GM12878 (cell line): ENCODE measurements around the gene HCFC1R1. TPM values are rescaled to one million over a fixed set of nuclear protein-coding genes. Genes with fewer than 3 reads are reported as not detected.

Source experiments
- ATAC-seq: fragments of 200-7000 bp; cut with Tn5 transposase; 3 replicates; pipeline ENCODE4 v1.9.1; 2020; ENCODE audit warnings: mild to moderate bottlenecking, moderate library complexity
- BruUV-seq: library from RNA; stranded (reverse); fragments of 400-500 nt; replicated peaks from 2 replicates; lab custom pipeline; 2021; lab: Mats Ljungman, UMichigan
- CTCF ChIA-PET: fragments of 300-600 bp; sonication (Branson Sonifier 250); formaldehyde crosslinking; extraction: SDS; loops from one replicate; lab custom pipeline; 2021; ENCODE audit warnings: inconsistent platforms; lab: Yijun Ruan, JAX
- POLR2A ChIA-PET: fragments of 350-600 bp; formaldehyde crosslinking; extraction: SDS; loops from one replicate; lab custom pipeline; 2021; ENCODE audit warnings: inconsistent platforms; lab: Charles Lee
- RAD21 ChIA-PET: fragments of 300-600 bp; sonication (Branson Sonifier 250); formaldehyde crosslinking; loops from one replicate; lab custom pipeline; 2023; ENCODE audit warnings: antibody characterized with exemption; ENCODE audit not compliant: unreplicated experiment; lab: Charles Lee
- SMC1A ChIA-PET: fragments of 300-600 bp; sonication (Branson Sonifier 250); formaldehyde crosslinking; loops from one replicate; lab custom pipeline; 2023; ENCODE audit not compliant: unreplicated experiment, uncharacterized antibody; lab: Charles Lee
- DNase-seq: peaks from one replicate; pipeline ENCODE4 v3.0.0-alpha.2; 2011; ENCODE audit warnings: low read depth, low spot score
- FAIRE-seq: peaks from 3 replicates; lab custom pipeline; 2011; peaks lifted over from hg19 to GRCh38; lab: Jason Lieb, UNC
- H2AFZ ChIP-seq: 2 replicates; pipeline ENCODE4 v1.6.0; 2011; ENCODE audit warnings: low read depth, low read length, control low read depth; ENCODE audit not compliant: control insufficient read depth
- H3K27ac ChIP-seq: 2 replicates; pipeline ENCODE4 v1.5.1; 2011; ENCODE audit warnings: control low read depth; ENCODE audit not compliant: control insufficient read depth, insufficient read depth
- H3K27me3 ChIP-seq, 2 experiments: replicated peaks in 1 of 2; 2 replicates each; pipeline versions ENCODE4 v1.6.0 to v1.6.1; 2011; ENCODE audit warnings: low read length in 1 of 2; ENCODE audit not compliant: control insufficient read depth in 2 of 2, insufficient read depth in 2 of 2
- H3K36me3 ChIP-seq, 2 experiments: 2 replicates each; pipeline ENCODE4 v1.5.1; 2011; ENCODE audit warnings: low read length in 1 of 2; ENCODE audit not compliant: control insufficient read depth in 2 of 2, insufficient read depth in 2 of 2
- H3K4me1 ChIP-seq: 2 replicates; pipeline ENCODE4 v1.6.1; 2011; ENCODE audit warnings: mild to moderate bottlenecking, low read length, moderate library complexity, mixed read lengths; ENCODE audit not compliant: control insufficient read depth, insufficient read depth
- H3K4me2 ChIP-seq: 2 replicates; pipeline ENCODE4 v1.6.0; 2011; ENCODE audit warnings: control low read depth; ENCODE audit not compliant: control insufficient read depth, insufficient read depth
- H3K4me3 ChIP-seq: fragments of 200-600 bp; sonication (generic); 2 replicates; pipeline ENCODE4 v1.5.1; 2016
- H3K79me2 ChIP-seq: 2 replicates; pipeline ENCODE4 v1.6.0; 2011; ENCODE audit warnings: low read length; ENCODE audit not compliant: control insufficient read depth, insufficient read depth
- H3K9ac ChIP-seq: 2 replicates; pipeline ENCODE4 v1.8.0; 2011; ENCODE audit warnings: low read length, control low read depth, mixed read lengths; ENCODE audit not compliant: control insufficient read depth, insufficient read depth
- H3K9me3 ChIP-seq: replicated peaks from 3 replicates; pipeline ENCODE4 v1.5.1; 2011; ENCODE audit warnings: mild to moderate bottlenecking, low read length; ENCODE audit not compliant: control insufficient read depth, insufficient read depth
- H4K20me1 ChIP-seq: 2 replicates; pipeline ENCODE4 v1.6.0; 2011; ENCODE audit not compliant: control insufficient read depth, insufficient read depth
- CBFB ChIP-seq: IDR thresholded peaks from 2 replicates; pipeline ENCODE4 v1.6.1; 2016; ENCODE audit warnings: antibody characterized with exemption, low read depth
- IKZF2 ChIP-seq, 2 experiments: fragments of 450-650 bp; IDR thresholded peaks; 2 replicates each; pipeline ENCODE4 v1.6.1; 2017; ENCODE audit warnings: mild to moderate bottlenecking in 2 of 2, moderate library complexity in 2 of 2
- NBN ChIP-seq: fragments of 450-650 bp; IDR thresholded peaks from 2 replicates; pipeline ENCODE4 v1.6.1; 2016
- NFYA ChIP-seq: IDR thresholded peaks from 2 replicates; pipeline ENCODE4 v1.6.1; 2011; ENCODE audit warnings: low read depth, mild to moderate bottlenecking, low read length, improper control_type of control experiment, borderline replicate concordance
- WGBS: methylation state at CpG from one replicate; pipeline ENCODE4 v1.1.6; 2016; ENCODE audit warnings: low lambda C conversion rate; ENCODE audit not compliant: insufficient replicate concordance, insufficient coverage; ENCODE audit errors: missing lambda C conversion rate; 5-methylcytosine and 5-hydroxymethylcytosine counted together
- in situ Hi-C: fragments of 300-500 bp; cut with MboI; formaldehyde crosslinking; loops from 9 replicates; pipeline ENCODE4 v1.14.3; 2018; ENCODE audit warnings: mixed read lengths
- intact Hi-C: fragments of 100-400 bp; cut with micrococcal nuclease; formaldehyde crosslinking; loops from one replicate; pipeline ENCODE4 v1.14.2; 2022; ENCODE audit not compliant: unreplicated experiment
- polyA plus RNA-seq, 11 experiments: library from polyadenylated mRNA; depleted of rRNA in 4 of 11; unstranded in 6 of 11; stranded (reverse) in 5 of 11; fragments of >200 nt; fragmentation: Nextera tagmentation in 4 of 11; fragmentation: Illumina TruSeq in 1 of 11; extraction: Ambion mirVana in 4 of 11; extraction: Trizol in 1 of 11; gene quantifications; 1 replicate in 1 of 11; 2 replicates in 10 of 11; pipeline versions ENCODE4 v1.2.1 to v1.2.3, GENCODE V29; 2011 to 2016; ENCODE audit warnings: inconsistent platforms in 2 of 11, missing spikeins in 2 of 11, low read depth in 1 of 11
- total RNA-seq, 4 experiments: library from RNA; depleted of rRNA in 3 of 4; stranded (reverse); fragments of >200 nt in 3 of 4; fragmentation: Illumina TruSeq in 1 of 4; extraction: Trizol in 1 of 4; gene quantifications; 2 replicates each; pipeline versions ENCODE4 v1.2.1 to v1.2.3, GENCODE V29; 2013 to 2021
- TF ChIP-seq, protein P1 (sequence below): IDR thresholded peaks from 2 replicates; pipeline ENCODE4 v1.6.1; 2012; ENCODE audit warnings: improper control_type of control experiment, low read depth, low read length; ENCODE audit not compliant: insufficient replicate concordance
- TF ChIP-seq, protein P2 (sequence below): fragments of 450-650 bp; IDR thresholded peaks from 2 replicates; pipeline ENCODE4 v1.6.1; 2016; ENCODE audit warnings: mild to moderate bottlenecking, moderate library complexity, borderline replicate concordance
- TF ChIP-seq, protein P3 (sequence below): IDR thresholded peaks from 2 replicates; pipeline ENCODE4 v1.6.1; 2012; ENCODE audit warnings: low read length, inconsistent platforms

Gene HCFC1R1
- total and polyA plus RNA-seq, 10 of the 15 experiments (the other 5 are each of a cell fraction or from before 2014, with no cell fraction given) = 2.8 to 42.5 (median 20.4) TPM

DNA sequence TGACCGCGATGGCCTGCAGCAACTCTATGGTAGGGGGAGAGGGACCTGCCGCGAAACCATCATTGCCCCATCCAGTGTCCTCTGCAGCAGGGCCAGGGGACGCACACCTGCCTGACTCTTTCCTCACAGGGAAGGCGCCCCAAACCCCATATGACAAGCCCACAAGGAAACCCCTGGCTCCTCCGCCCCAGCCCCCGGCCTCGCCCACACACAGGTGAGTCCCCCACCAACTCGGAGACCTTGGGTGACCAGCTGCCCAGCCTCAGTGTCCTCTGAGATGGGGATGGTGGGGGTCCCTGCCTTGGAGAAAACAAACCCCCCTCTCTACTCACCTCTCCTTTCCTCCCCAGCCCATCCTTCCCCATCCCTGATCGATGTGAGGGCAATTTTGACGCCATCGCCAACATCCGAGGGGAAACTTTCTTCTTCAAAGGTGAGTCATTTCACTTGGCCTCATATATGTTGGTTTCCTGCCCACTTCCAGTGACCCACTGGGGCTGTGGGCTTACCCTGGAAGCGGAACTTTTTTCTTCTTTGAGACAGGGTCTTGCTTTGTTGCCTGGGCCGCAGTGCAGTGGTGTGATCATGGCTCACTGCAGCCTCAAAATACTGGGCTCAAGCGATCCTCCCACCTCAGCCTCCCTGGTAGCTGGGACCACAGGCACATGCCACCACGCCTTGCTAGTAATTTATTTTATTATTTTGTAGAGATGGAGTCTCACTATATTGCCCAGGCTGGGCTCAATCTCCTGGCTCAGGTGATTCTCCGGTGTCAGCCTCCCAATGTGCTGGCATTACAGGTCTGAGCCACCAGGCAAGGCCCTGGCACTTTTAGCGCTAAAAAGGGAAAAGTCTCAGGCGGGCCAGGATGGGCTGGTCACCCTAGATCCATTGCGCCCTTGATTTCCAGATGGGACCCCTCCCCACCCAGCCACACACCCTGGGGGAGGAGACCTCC, 33.7 kb upstream of the HCFC1R1 start (continued):
- TF ChIP-seq, protein P1, sequence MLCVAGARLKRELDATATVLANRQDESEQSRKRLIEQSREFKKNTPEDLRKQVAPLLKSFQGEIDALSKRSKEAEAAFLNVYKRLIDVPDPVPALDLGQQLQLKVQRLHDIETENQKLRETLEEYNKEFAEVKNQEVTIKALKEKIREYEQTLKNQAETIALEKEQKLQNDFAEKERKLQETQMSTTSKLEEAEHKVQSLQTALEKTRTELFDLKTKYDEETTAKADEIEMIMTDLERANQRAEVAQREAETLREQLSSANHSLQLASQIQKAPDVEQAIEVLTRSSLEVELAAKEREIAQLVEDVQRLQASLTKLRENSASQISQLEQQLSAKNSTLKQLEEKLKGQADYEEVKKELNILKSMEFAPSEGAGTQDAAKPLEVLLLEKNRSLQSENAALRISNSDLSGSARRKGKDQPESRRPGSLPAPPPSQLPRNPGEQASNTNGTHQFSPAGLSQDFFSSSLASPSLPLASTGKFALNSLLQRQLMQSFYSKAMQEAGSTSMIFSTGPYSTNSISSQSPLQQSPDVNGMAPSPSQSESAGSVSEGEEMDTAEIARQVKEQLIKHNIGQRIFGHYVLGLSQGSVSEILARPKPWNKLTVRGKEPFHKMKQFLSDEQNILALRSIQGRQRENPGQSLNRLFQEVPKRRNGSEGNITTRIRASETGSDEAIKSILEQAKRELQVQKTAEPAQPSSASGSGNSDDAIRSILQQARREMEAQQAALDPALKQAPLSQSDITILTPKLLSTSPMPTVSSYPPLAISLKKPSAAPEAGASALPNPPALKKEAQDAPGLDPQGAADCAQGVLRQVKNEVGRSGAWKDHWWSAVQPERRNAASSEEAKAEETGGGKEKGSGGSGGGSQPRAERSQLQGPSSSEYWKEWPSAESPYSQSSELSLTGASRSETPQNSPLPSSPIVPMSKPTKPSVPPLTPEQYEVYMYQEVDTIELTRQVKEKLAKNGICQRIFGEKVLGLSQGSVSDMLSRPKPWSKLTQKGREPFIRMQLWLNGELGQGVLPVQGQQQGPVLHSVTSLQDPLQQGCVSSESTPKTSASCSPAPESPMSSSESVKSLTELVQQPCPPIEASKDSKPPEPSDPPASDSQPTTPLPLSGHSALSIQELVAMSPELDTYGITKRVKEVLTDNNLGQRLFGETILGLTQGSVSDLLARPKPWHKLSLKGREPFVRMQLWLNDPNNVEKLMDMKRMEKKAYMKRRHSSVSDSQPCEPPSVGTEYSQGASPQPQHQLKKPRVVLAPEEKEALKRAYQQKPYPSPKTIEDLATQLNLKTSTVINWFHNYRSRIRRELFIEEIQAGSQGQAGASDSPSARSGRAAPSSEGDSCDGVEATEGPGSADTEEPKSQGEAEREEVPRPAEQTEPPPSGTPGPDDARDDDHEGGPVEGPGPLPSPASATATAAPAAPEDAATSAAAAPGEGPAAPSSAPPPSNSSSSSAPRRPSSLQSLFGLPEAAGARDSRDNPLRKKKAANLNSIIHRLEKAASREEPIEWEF = no peak
- TF ChIP-seq IKZF2 (IDR thresholded peaks at IDR 0.05) = no peak

DNA sequence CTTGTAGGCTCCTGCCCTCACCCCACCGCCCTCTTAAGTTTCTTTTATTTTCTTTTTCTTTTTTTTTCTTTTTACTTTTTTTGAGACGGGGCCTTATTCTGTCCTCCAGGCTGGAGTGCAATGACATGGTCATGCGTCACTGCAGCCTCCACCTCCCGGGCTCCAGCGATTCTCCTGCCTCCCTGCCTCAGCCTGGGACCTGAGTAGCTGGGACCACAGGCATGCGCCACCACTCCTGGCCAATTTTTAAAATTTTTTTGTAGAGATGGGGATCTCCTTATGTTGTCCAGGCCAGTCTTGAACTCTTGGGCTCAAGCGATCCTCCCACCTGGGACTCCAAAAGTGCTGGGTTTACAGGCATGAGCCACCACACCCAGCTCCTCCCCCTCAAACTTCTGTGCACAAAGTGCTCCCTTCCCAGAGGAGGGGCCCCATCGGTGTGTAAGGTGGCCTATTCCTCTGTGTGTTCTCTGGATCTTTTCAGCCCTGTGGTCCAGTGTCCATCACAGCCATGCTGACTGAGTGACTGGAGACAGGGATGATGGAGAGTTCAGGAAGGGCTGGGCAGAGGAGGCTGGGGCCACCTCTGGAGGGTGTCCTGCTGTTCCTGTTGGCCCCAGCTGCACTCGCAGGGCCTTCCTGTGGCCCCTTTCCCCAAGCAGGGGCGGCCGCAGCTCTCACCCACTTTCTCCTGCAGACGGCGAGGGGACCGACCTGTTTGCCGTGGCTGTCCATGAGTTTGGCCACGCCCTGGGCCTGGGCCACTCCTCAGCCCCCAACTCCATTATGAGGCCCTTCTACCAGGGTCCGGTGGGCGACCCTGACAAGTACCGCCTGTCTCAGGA, 32.8 kb upstream of the HCFC1R1 start:
- ATAC-seq (no peak), DNase-seq (no peak), FAIRE-seq (no peak)
- Histone ChIP-seq H3K27me3 (no peaks in the 10 kb centered on the region), H3K36me3 (no peaks in the 10 kb centered on the region), H3K79me2 (no peaks in the 10 kb centered on the region), H4K20me1 (no peaks in the 10 kb centered on the region), H3K9ac (no peak overlapping the region), H3K4me2 (no peak overlapping the region), H3K4me3 (no peak overlapping the region), H3K4me1 (peaks cover 16% of the 10 kb centered on the region), H2AFZ (no peak overlapping the region), H3K9me3 (no peaks in the 10 kb centered on the region), H3K27ac (no peak overlapping the region)
- in situ Hi-C loops (no loop called here), intact Hi-C loops (no loop called here)
- no TSS peak for BruUV-seq
- 72% methylated on average over 18 of the region's 19 CpGs for WGBS
- CTCF ChIA-PET = interaction anchor here (1.5 to 1.7 kb wide), 3 partner anchors 25 to 73 kb away, joined by 4 to 8 read pairs (median 5); no protein-coding TSS in a partner anchor
- POLR2A ChIA-PET = no interaction called here
- RAD21 ChIA-PET = interaction anchor here (1.0 kb wide), 1 partner anchor 73 kb away, joined by 3 read pairs; no protein-coding TSS in a partner anchor
- SMC1A ChIA-PET = interaction anchor here (1.7 kb wide), 1 partner anchor 24 kb away, joined by 5 read pairs; no protein-coding TSS in a partner anchor
- TF ChIP-seq, protein P2, sequence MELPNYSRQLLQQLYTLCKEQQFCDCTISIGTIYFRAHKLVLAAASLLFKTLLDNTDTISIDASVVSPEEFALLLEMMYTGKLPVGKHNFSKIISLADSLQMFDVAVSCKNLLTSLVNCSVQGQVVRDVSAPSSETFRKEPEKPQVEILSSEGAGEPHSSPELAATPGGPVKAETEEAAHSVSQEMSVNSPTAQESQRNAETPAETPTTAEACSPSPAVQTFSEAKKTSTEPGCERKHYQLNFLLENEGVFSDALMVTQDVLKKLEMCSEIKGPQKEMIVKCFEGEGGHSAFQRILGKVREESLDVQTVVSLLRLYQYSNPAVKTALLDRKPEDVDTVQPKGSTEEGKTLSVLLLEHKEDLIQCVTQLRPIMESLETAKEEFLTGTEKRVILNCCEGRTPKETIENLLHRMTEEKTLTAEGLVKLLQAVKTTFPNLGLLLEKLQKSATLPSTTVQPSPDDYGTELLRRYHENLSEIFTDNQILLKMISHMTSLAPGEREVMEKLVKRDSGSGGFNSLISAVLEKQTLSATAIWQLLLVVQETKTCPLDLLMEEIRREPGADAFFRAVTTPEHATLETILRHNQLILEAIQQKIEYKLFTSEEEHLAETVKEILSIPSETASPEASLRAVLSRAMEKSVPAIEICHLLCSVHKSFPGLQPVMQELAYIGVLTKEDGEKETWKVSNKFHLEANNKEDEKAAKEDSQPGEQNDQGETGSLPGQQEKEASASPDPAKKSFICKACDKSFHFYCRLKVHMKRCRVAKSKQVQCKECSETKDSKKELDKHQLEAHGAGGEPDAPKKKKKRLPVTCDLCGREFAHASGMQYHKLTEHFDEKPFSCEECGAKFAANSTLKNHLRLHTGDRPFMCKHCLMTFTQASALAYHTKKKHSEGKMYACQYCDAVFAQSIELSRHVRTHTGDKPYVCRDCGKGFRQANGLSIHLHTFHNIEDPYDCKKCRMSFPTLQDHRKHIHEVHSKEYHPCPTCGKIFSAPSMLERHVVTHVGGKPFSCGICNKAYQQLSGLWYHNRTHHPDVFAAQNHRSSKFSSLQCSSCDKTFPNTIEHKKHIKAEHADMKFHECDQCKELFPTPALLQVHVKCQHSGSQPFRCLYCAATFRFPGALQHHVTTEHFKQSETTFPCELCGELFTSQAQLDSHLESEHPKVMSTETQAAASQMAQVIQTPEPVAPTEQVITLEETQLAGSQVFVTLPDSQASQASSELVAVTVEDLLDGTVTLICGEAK = no peak
- TF ChIP-seq CBFB (no peak), NBN (no peak), NFYA (no peak)
- TF ChIP-seq, protein P3, sequence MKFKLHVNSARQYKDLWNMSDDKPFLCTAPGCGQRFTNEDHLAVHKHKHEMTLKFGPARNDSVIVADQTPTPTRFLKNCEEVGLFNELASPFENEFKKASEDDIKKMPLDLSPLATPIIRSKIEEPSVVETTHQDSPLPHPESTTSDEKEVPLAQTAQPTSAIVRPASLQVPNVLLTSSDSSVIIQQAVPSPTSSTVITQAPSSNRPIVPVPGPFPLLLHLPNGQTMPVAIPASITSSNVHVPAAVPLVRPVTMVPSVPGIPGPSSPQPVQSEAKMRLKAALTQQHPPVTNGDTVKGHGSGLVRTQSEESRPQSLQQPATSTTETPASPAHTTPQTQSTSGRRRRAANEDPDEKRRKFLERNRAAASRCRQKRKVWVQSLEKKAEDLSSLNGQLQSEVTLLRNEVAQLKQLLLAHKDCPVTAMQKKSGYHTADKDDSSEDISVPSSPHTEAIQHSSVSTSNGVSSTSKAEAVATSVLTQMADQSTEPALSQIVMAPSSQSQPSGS = no peak
